ENCODE measurements around the gene PLCB1. TPM values are rescaled to one million over a fixed set of nuclear protein-coding genes. Genes with fewer than 3 reads are reported as not detected.

Gene PLCB1
- polyA plus RNA-seq, 1 donor (not counting 4 experiments of a cell fraction or from before 2014, with no cell fraction given), result 0.37 TPM

- Histone ChIP-seq H3K4me2 (ENCODE audit: control insufficient read depth, extremely low read depth, insufficient read depth, low read depth, low read length) (no peak overlapping the region), H3K4me1 (ENCODE audit: control insufficient read depth, extremely low read depth, insufficient read depth, low read length) (no peaks in the 10 kb centered on the region)
- no peak for FAIRE-seq
These were observed 289.9 kb downstream of the PLCB1 start for GRCh38 chr20:8421981-8422380.

GRCh38 chr20:8423482-8423881 is 291.4 kb downstream of the PLCB1 start:
- Histone ChIP-seq H2AFZ (ENCODE audit: control insufficient read depth, low read length) (no peak overlapping the region), H3K9ac (ENCODE audit: control insufficient read depth, extremely low read depth, insufficient read depth, low read length) (no peak overlapping the region), H3K4me3 (ENCODE audit: control insufficient read depth in 2 of 3, extremely low read depth in 1 of 3, insufficient read depth in 2 of 3, low read depth in 1 of 3, low read length in 3 of 3) (no peak overlapping the region), H3K4me2 (ENCODE audit: control insufficient read depth, extremely low read depth, insufficient read depth, low read depth, low read length) (no peak overlapping the region), H3K27ac (ENCODE audit: control insufficient read depth, insufficient read depth, low read length) (no peak overlapping the region), H3K9me1 (ENCODE audit: control insufficient read depth, extremely low read depth, insufficient read depth, low read length) (no peaks in the 10 kb centered on the region), H3K9me3 (ENCODE audit: control insufficient read depth, low read depth, low read length) (no peaks in the 10 kb centered on the region), H3K36me3 (ENCODE audit: control insufficient read depth in 2 of 2, extremely low read depth in 1 of 2, insufficient read depth in 2 of 2, low read length in 2 of 2) (no peaks in the 10 kb centered on the region), H3K4me1 (ENCODE audit: control insufficient read depth, extremely low read depth, insufficient read depth, low read length) (no peaks in the 10 kb centered on the region), H3K27me3 (ENCODE audit: control insufficient read depth, extremely low read depth, insufficient read depth, low read length) (no peaks in the 10 kb centered on the region), H3K79me2 (ENCODE audit: control insufficient read depth, insufficient read depth, low read length) (no peaks in the 10 kb centered on the region), H4K20me1 (ENCODE audit: control insufficient read depth, extremely low read depth, insufficient read depth, low read length) (no peaks in the 10 kb centered on the region)
- no peak for DNase-seq (ENCODE audit: low read depth, low spot score)
- TF ChIP-seq, protein P1, sequence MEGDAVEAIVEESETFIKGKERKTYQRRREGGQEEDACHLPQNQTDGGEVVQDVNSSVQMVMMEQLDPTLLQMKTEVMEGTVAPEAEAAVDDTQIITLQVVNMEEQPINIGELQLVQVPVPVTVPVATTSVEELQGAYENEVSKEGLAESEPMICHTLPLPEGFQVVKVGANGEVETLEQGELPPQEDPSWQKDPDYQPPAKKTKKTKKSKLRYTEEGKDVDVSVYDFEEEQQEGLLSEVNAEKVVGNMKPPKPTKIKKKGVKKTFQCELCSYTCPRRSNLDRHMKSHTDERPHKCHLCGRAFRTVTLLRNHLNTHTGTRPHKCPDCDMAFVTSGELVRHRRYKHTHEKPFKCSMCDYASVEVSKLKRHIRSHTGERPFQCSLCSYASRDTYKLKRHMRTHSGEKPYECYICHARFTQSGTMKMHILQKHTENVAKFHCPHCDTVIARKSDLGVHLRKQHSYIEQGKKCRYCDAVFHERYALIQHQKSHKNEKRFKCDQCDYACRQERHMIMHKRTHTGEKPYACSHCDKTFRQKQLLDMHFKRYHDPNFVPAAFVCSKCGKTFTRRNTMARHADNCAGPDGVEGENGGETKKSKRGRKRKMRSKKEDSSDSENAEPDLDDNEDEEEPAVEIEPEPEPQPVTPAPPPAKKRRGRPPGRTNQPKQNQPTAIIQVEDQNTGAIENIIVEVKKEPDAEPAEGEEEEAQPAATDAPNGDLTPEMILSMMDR (optimal IDR thresholded peaks at IDR 0.05 in 1 of 3, IDR thresholded peaks at IDR 0.05 in 1 of 3, conservative IDR thresholded peaks at IDR 0.05 in 1 of 3; ENCODE audit: extremely low read depth in 1 of 3, insufficient read depth in 2 of 3, low read length in 3 of 3), result no peak
- TF ChIP-seq EZH2 (IDR thresholded peaks at IDR 0.05; ENCODE audit: low read length), result no peak
- dilution Hi-C loops (cut with MboI; ENCODE audit: extremely low pct_ligation_motif_present, low sequenced_read_pairs), result no loop called here
- FAIRE-seq, result no peak

More at GRCh38 chr20:8421981-8422380, 289.9 kb downstream of the PLCB1 start:
- TF ChIP-seq, protein P1 (optimal IDR thresholded peaks at IDR 0.05 in 1 of 3, IDR thresholded peaks at IDR 0.05 in 1 of 3, conservative IDR thresholded peaks at IDR 0.05 in 1 of 3; ENCODE audit: extremely low read depth in 1 of 3, insufficient read depth in 2 of 3, low read length in 3 of 3), result no peak
- TF ChIP-seq EZH2 (IDR thresholded peaks at IDR 0.05; ENCODE audit: low read length), result no peak
- H3K9me1 ChIP-seq (ENCODE audit: control insufficient read depth, extremely low read depth, insufficient read depth, low read length), result no peaks in the 10 kb centered on the region
- no peaks in the 10 kb centered on the region for H3K79me2 ChIP-seq (ENCODE audit: control insufficient read depth, insufficient read depth, low read length)
- H3K27ac ChIP-seq (ENCODE audit: control insufficient read depth, insufficient read depth, low read length), result no peak overlapping the region
- dilution Hi-C loops (cut with MboI; ENCODE audit: extremely low pct_ligation_motif_present, low sequenced_read_pairs), result no loop called here
- no peak for DNase-seq (ENCODE audit: low read depth, low spot score)
- H3K27me3 ChIP-seq (ENCODE audit: control insufficient read depth, extremely low read depth, insufficient read depth, low read length), result no peaks in the 10 kb centered on the region
- H3K36me3 ChIP-seq (ENCODE audit: control insufficient read depth in 2 of 2, extremely low read depth in 1 of 2, insufficient read depth in 2 of 2, low read length in 2 of 2), result no peaks in the 10 kb centered on the region
- H3K4me3 ChIP-seq (ENCODE audit: control insufficient read depth in 2 of 3, extremely low read depth in 1 of 3, insufficient read depth in 2 of 3, low read depth in 1 of 3, low read length in 3 of 3), result no peak overlapping the region
- H3K9me3 ChIP-seq (ENCODE audit: control insufficient read depth, low read depth, low read length), result no peaks in the 10 kb centered on the region
- H4K20me1 ChIP-seq (ENCODE audit: control insufficient read depth, extremely low read depth, insufficient read depth, low read length), result no peaks in the 10 kb centered on the region
- H3K9ac ChIP-seq (ENCODE audit: control insufficient read depth, extremely low read depth, insufficient read depth, low read length), result no peak overlapping the region
- H2AFZ ChIP-seq (ENCODE audit: control insufficient read depth, low read length), result no peak overlapping the region

Data from keratinocyte (primary cell).